Muscle layer of colon (tissue), 2 donors: ENCODE results near the gene THBS3.
"Not testable (repeated sequence)": the region's sequence is repeated elsewhere in the genome, so short reads cannot be mapped to it uniquely, and the experiment has no call there.

Experiments
- H3K27ac ChIP-seq: one replicate; pipeline ENCODE4 v1.7.0; 2013; ENCODE audit warnings: low read depth, mild to moderate bottlenecking, low read length, moderate library complexity
- H3K27me3 ChIP-seq, 2 donors: one replicate each; pipeline ENCODE4 v1.7.0; 2013; ENCODE audit warnings: low read length in 2 of 2, mild to moderate bottlenecking in 2 of 2; ENCODE audit not compliant: insufficient read depth in 2 of 2, control insufficient read depth in 1 of 2
- H3K36me3 ChIP-seq: one replicate; pipeline ENCODE4 v1.7.0; 2013; ENCODE audit warnings: mild to moderate bottlenecking, low read length; ENCODE audit not compliant: insufficient read depth
- H3K4me1 ChIP-seq: one replicate; pipeline ENCODE4 v1.7.0; 2013; ENCODE audit warnings: mild to moderate bottlenecking, low read length; ENCODE audit not compliant: insufficient read depth
- H3K4me3 ChIP-seq, 2 donors: one replicate each; pipeline ENCODE4 v1.7.0; 2013; ENCODE audit warnings: low read length in 2 of 2, low read depth in 1 of 2, mild to moderate bottlenecking in 1 of 2, moderate library complexity in 1 of 2
- H3K9ac ChIP-seq: one replicate; pipeline ENCODE4 v1.7.0; 2013; ENCODE audit warnings: low read length
- H3K9me3 ChIP-seq: one replicate; pipeline ENCODE4 v1.7.0; 2013; ENCODE audit warnings: mild to moderate bottlenecking, low read length
- donor health status: abdominal sarcoma.
- donor health status: Adenocarcinoma of cecum.

The THBS3 gene

GRCh38 chr1:155193275-155193990 lies 14.3 kb downstream of the THBS3 start:
- Histone ChIP-seq H3K27ac (peak overlapping the region; percentile 89), H3K9me3 (no peaks in the 10 kb centered on the region), H3K4me1 (peaks cover 16% of the 10 kb centered on the region), H3K9ac (peak overlapping the region; percentile 54), H3K27me3 (no peaks in the 10 kb centered on the region), H3K36me3 (peaks cover 20% of the 10 kb centered on the region), H3K4me3 (peak overlapping the region; percentile 56 to 82)

GRCh38 chr1:155192346-155193274 lies 15.1 kb downstream of the THBS3 start:
- Histone ChIP-seq H3K27ac (peak overlapping the region; percentile 89), H3K9me3 (no peaks in the 10 kb centered on the region), H3K27me3 (no peaks in the 10 kb centered on the region), H3K4me1 (peaks cover 16% of the 10 kb centered on the region), H3K9ac (peak overlapping the region; percentile 54), H3K4me3 (peak overlapping the region; percentile 1 to 82), H3K36me3 (peaks cover 14% of the 10 kb centered on the region)

DNA sequence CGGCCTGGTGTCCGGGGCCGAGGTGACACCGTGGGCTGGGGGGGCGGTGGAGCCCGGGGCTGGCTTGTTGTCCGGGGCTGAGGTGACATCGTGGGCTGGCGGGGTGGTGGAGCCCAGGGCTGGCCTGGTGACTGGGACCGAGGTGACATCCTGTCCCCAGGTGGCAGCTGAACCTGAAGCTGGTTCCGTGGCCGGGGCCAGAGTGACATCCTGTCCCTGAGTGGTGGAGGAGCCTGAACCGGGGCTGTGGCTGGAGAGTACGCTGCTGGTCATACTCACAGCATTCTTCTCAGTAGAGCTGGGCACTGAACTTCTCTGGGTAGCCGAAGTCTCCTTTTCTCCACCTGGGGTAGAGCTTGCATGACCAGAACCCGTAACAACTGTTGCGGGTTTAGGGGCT lies 15.8 kb downstream of the THBS3 start:
- H3K9me3 ChIP-seq, result no peaks in the 10 kb centered on the region
- peaks cover 7% of the 10 kb centered on the region for H3K36me3 ChIP-seq
- peak overlapping the region; percentile 63 for H3K27ac ChIP-seq
- H3K27me3 ChIP-seq, result no peaks in the 10 kb centered on the region
- no peak overlapping the region for H3K9ac ChIP-seq
- H3K4me1 ChIP-seq, result peaks cover 16% of the 10 kb centered on the region
- H3K4me3 ChIP-seq, result no peak overlapping the region

DNA sequence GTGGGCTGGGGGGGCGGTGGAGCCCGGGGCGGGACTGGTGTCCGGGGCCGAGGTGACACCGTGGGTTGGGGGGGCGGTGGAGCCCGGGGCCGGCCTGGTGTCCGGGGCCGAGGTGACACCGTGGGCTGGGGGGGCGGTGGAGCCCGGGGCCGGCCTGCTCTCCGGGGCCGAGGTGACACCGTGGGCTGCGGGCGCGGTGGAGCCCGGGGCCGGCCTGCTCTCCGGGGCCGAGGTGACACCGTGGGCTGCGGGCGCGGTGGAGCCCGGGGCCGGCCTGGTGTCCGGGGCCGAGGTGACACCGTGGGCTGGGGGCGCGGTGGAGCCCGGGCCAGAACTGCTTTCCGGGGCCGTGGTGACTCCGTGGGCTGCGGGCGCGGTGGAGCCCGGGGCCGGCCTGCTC lies 17.8 kb downstream of the THBS3 start:
- not testable (repeated sequence) for H3K4me3 ChIP-seq, H3K9me3 ChIP-seq, H3K27ac ChIP-seq, H3K4me1 ChIP-seq, H3K36me3 ChIP-seq, H3K27me3 ChIP-seq, H3K9ac ChIP-seq

DNA sequence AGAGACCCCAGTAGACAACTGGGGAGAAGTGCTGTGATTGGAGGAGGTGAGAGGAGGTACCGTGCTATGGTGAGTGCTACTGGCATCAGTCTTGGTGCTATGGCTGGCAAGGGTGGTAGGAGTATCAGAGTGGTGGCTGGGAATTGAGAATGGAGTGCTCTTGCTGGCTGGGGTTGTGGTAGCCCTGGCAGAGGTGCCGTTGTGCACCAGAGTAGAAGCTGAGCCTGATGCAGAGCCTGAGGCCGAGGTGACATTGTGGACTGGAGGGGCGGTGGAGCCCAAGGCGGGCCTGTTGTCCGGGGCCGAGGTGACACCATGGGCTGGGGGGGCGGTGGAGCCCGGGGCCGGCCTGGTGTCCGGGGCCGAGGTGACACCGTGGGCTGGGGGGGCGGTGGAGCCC lies 19.4 kb downstream of the THBS3 start:
- Histone ChIP-seq H3K9me3 (no peaks in the 10 kb centered on the region), H3K4me1 (peaks cover 4% of the 10 kb centered on the region), H3K27me3 (no peaks in the 10 kb centered on the region), H3K9ac (no peak overlapping the region), H3K4me3 (no peak overlapping the region), H3K27ac (no peak overlapping the region), H3K36me3 (no peaks in the 10 kb centered on the region)

GRCh38 chr1:155187456-155187891 lies 20.2 kb downstream of the THBS3 start:
- H3K4me1 ChIP-seq, result no peaks in the 10 kb centered on the region
- no peak overlapping the region for H3K9ac ChIP-seq
- H3K27me3 ChIP-seq, result no peaks in the 10 kb centered on the region
- no peaks in the 10 kb centered on the region for H3K36me3 ChIP-seq
- H3K9me3 ChIP-seq, result no peaks in the 10 kb centered on the region
- H3K27ac ChIP-seq, result no peak overlapping the region
- no peak overlapping the region for H3K4me3 ChIP-seq

DNA sequence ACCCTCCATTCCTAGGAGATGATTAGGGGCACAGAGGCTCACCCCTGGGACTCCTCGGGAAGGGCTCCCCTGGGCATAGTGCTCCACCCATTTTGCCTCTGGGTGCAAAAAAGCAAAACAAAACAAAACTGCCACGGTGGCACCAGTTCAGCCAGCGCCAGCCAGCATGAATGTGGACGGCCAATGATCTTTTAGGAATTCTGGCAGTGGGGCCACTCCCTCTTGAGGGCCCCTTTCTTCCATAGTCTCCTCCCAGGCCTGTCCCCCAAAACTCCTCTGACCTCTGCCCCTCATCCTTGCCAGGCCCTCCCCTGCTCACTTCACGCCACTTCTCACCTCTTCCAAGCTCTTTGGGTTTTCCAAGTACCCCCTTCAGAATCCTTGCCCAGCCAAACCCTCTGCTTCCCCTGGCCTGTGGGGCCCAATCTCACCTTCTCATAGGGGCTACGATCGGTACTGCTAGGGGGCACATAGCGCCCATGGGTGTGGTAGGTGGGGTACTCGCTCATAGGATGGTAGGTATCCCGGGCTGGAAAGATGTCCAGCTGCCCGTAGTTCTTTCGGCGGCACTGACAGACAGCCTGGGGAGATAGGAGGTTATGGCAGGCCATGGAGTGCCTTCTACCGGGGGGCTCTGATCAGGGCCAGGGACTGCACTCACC lies 20.8 kb downstream of the THBS3 start:
- Histone ChIP-seq H3K27ac (no peak overlapping the region), H3K4me1 (no peaks in the 10 kb centered on the region), H3K36me3 (no peaks in the 10 kb centered on the region), H3K9me3 (no peaks in the 10 kb centered on the region), H3K4me3 (no peak overlapping the region), H3K9ac (no peak overlapping the region), H3K27me3 (no peaks in the 10 kb centered on the region)

DNA sequence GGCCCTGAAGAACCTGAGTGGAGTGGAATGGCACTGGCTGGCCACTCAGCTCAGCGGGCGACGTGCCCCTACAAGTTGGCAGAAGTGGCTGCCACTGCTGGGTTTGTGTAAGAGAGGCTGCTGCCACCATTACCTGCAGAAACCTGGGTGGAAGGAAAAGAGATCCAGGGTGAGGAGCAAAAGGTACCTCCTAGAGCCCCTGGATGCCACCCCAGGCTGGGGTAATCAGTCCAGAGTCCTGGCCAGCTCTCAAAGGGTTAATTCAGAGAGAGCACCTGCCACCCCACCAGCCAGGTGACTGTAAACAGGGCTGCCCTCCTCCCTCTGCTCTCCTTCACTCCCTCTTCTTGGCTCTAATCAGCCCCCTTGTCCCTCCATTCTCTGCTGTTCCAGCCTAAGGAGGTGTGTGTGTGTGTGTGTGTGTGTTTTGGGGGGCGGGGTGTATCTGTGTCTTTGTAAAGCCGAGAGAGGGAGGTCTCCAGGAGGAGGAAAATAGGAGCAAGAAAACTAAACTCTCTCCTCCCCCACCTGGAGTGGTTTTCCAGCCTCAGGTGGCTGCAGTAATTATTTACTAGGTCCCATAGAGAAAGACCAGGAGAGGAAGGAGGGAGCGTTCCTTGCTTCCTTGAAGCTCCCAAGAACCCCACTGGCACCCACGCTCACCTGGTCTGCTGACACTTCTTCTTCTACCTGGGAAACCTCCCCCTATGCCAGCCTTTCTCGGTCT lies 21.5 kb downstream of the THBS3 start:
- no peak overlapping the region for H3K9ac ChIP-seq

GRCh38 chr1:155185783-155186066 lies 22.0 kb downstream of the THBS3 start:
- no peaks in the 10 kb centered on the region for H3K4me1 ChIP-seq
- H3K36me3 ChIP-seq, result no peaks in the 10 kb centered on the region
- H3K27me3 ChIP-seq, result no peaks in the 10 kb centered on the region
- no peak overlapping the region for H3K9ac ChIP-seq
- no peaks in the 10 kb centered on the region for H3K9me3 ChIP-seq
- H3K4me3 ChIP-seq, result no peak overlapping the region
- no peak overlapping the region for H3K27ac ChIP-seq

More for the DNA sequence above, 21.5 kb downstream of the THBS3 start:
- Histone ChIP-seq H3K4me3 (no peak overlapping the region), H3K27me3 (no peaks in the 10 kb centered on the region), H3K36me3 (no peaks in the 10 kb centered on the region), H3K9me3 (no peaks in the 10 kb centered on the region), H3K4me1 (no peaks in the 10 kb centered on the region), H3K27ac (no peak overlapping the region)

- Histone ChIP-seq H3K4me1 (no peaks in the 10 kb centered on the region), H3K4me3 (no peak overlapping the region), H3K9ac (no peak overlapping the region), H3K27me3 (no peaks in the 10 kb centered on the region), H3K27ac (no peak overlapping the region), H3K9me3 (no peaks in the 10 kb centered on the region), H3K36me3 (no peaks in the 10 kb centered on the region)
Observed at GRCh38 chr1:155184835-155185782, 22.6 kb downstream of the THBS3 start.
